T-helper 2 cell (primary cell): ENCODE measurements around the gene CYP4F8.

Experiments
- DNase-seq, 5 experiments: peaks; one replicate each; pipeline versions ENCODE4 v3.0.0 to v3.0.0-alpha.2; 2012 to 2022

Gene CYP4F8

GRCh38 chr19:15616183-15616582 is 1.2 kb downstream of the CYP4F8 start:
- DNase-seq = no peak

GRCh38 chr19:15616627-15617270 is 1.7 kb downstream of the CYP4F8 start:
- DNase-seq = no peak

- no peak for DNase-seq
Measured at GRCh38 chr19:15618321-15618720, 3.3 kb downstream of the CYP4F8 start.

GRCh38 chr19:15621801-15622200 is 6.8 kb downstream of the CYP4F8 start:
- DNase-seq = no peak

GRCh38 chr19:15622991-15623390 is 8.0 kb downstream of the CYP4F8 start:
- DNase-seq = no peak

GRCh38 chr19:15623711-15624318 is 8.8 kb downstream of the CYP4F8 start:
- no peak for DNase-seq

GRCh38 chr19:15628236-15629002 is 13.4 kb downstream of the CYP4F8 start:
- no peak for DNase-seq

GRCh38 chr19:15629003-15629880 is 14.2 kb downstream of the CYP4F8 start:
- DNase-seq = peak; percentile 63 to 85 (median 81)

GRCh38 chr19:15631817-15632216 is 16.8 kb downstream of the CYP4F8 start:
- peak in 3 of 5 experiments; percentile 9 to 16 (median 10) for DNase-seq

GRCh38 chr19:15633082-15633835 is 18.2 kb downstream of the CYP4F8 start:
- DNase-seq = no peak

GRCh38 chr19:15634105-15634504 is 19.1 kb downstream of the CYP4F8 start:
- no peak for DNase-seq

GRCh38 chr19:15635016-15635805 is 20.2 kb downstream of the CYP4F8 start:
- no peak for DNase-seq

- DNase-seq = no peak
Measured at GRCh38 chr19:15636026-15636425, 21.0 kb downstream of the CYP4F8 start.

- DNase-seq = no peak
Measured at GRCh38 chr19:15639596-15639995, 24.6 kb downstream of the CYP4F8 start.

GRCh38 chr19:15640294-15640903 is 25.4 kb downstream of the CYP4F8 start, which contains the start of gene CYP4F3:
CYP4F3 (plus strand) TSS chr19:15640897; CDS start chr19:15641416, 519 bp downstream.
- DNase-seq = no peak

- DNase-seq = no peak
Measured at GRCh38 chr19:15640904-15641597, 26.0 kb downstream of the CYP4F8 start.

- no peak for DNase-seq
Measured at GRCh38 chr19:15641901-15642491, 27.0 kb downstream of the CYP4F8 start.

GRCh38 chr19:15642807-15643206 is 27.8 kb downstream of the CYP4F8 start:
- no peak for DNase-seq

GRCh38 chr19:15643387-15643786 is 28.4 kb downstream of the CYP4F8 start:
- DNase-seq = no peak
